K562 (cell line): Measurements from ENCODE around the gene ACAA2. TPM values are rescaled to one million over a fixed set of nuclear protein-coding genes. Genes with fewer than 3 reads are reported as not detected.

Experiments used
- ATAC-seq: fragments of 200-7000 bp; cut with Tn5 transposase; 3 replicates; pipeline ENCODE4 v1.9.1; 2020; ENCODE audit warnings: moderate library complexity
- BruUV-seq: library from RNA; stranded (reverse); fragments of 400-500 nt; replicated peaks from 2 replicates; lab custom pipeline; 2021; lab: Mats Ljungman, UMichigan
- CTCF ChIA-PET: fragments of 300-600 bp; formaldehyde crosslinking; extraction: SDS; loops from one replicate; lab custom pipeline; 2021; ENCODE audit warnings: low intra/inter-chr PET ratio; lab: Yijun Ruan, JAX
- POLR2A ChIA-PET: fragments of 300-600, 350-650 bp; sonication (Branson Sonifier 250); formaldehyde crosslinking; extraction: SDS; loops from one replicate; lab custom pipeline; 2021; ENCODE audit warnings: antibody characterized with exemption, inconsistent platforms; lab: Yijun Ruan, JAX
- DNase-seq, 4 experiments: peaks; one replicate each; pipeline versions ENCODE4 v3.0.0 to v3.0.0-alpha.2; 2011 to 2018; ENCODE audit warnings: low spot score in 3 of 4, mixed read lengths in 3 of 4; ENCODE audit errors: extremely low read depth in 1 of 4
- FAIRE-seq: peaks from 2 replicates; lab custom pipeline; 2011; peaks lifted over from hg19 to GRCh38; lab: Jason Lieb, UNC
- H2AFZ ChIP-seq: 2 replicates; pipeline ENCODE4 v1.6.0; 2011; ENCODE audit warnings: low read depth, low read length, control low read depth, inconsistent platforms
- H3K27ac ChIP-seq: fragments of 200-600 bp; 3 replicates; pipeline ENCODE4 v1.8.0; 2011; ENCODE audit warnings: low read depth, mild to moderate bottlenecking, control low read depth, inconsistent platforms, low read length, moderate library complexity, mixed read lengths; ENCODE audit errors: extremely low read depth
- H3K27me3 ChIP-seq, 2 experiments: fragments of 300-600 bp in 1 of 2; 2 replicates in 1 of 2; 3 replicates in 1 of 2; pipeline versions ENCODE4 v1.6.0 to v1.8.0; 2011; ENCODE audit warnings: inconsistent platforms in 2 of 2, low read length in 2 of 2, mild to moderate bottlenecking in 1 of 2, mixed read lengths in 1 of 2, moderate library complexity in 1 of 2; ENCODE audit not compliant: control insufficient read depth in 2 of 2, insufficient read depth in 2 of 2
- H3K36me3 ChIP-seq: fragments of 300-600 bp; 3 replicates; pipeline ENCODE4 v1.8.0; 2011; ENCODE audit warnings: mild to moderate bottlenecking, low read length, inconsistent platforms; ENCODE audit not compliant: control insufficient read depth, insufficient read depth
- H3K4me1 ChIP-seq, 2 experiments: fragments of 200-600 bp in 1 of 2; replicated peaks in 1 of 2; 2 replicates in 1 of 2; 3 replicates in 1 of 2; pipeline versions ENCODE4 v1.5.1 to v1.8.0; 2011; ENCODE audit warnings: inconsistent platforms in 2 of 2, low read length in 2 of 2, mild to moderate bottlenecking in 1 of 2, mixed read lengths in 1 of 2, moderate library complexity in 1 of 2; ENCODE audit not compliant: control insufficient read depth in 2 of 2, insufficient read depth in 2 of 2
- H3K4me2 ChIP-seq: 2 replicates; pipeline ENCODE4 v1.6.1; 2011; ENCODE audit warnings: low read length, control low read depth, inconsistent platforms, mixed read lengths; ENCODE audit not compliant: insufficient read depth
- H3K4me3 ChIP-seq: fragments of 200-600 bp; sonication (generic), shearing (Covaris generic); 2 replicates; pipeline ENCODE4 v1.5.1; 2016; ENCODE audit warnings: control low read depth, inconsistent platforms
- H3K79me2 ChIP-seq: fragments of 200-600 bp; 3 replicates; pipeline ENCODE4 v1.8.0; 2011; ENCODE audit warnings: low read length, inconsistent platforms; ENCODE audit not compliant: control insufficient read depth, insufficient read depth
- H3K9ac ChIP-seq, 2 experiments: 2 replicates each; pipeline versions ENCODE4 v1.6.0 to v1.6.1; 2011; ENCODE audit warnings: low read depth in 2 of 2, low read length in 2 of 2, control low read depth in 1 of 2, inconsistent platforms in 1 of 2, mild to moderate bottlenecking in 1 of 2, mixed read lengths in 1 of 2; ENCODE audit not compliant: insufficient read depth in 1 of 2
- H3K9me1 ChIP-seq: one replicate; pipeline ENCODE4 v1.6.0; 2011; ENCODE audit warnings: inconsistent platforms, mild to moderate bottlenecking, low read length, moderate library complexity; ENCODE audit not compliant: control insufficient read depth, insufficient read depth
- H3K9me3 ChIP-seq: replicated peaks from 2 replicates; pipeline ENCODE4 v1.5.1; 2011; ENCODE audit warnings: low read depth, low read length, inconsistent platforms; ENCODE audit not compliant: control insufficient read depth, insufficient read depth
- H4K20me1 ChIP-seq: replicated peaks from 2 replicates; pipeline ENCODE4 v1.6.1; 2011; ENCODE audit warnings: low read length, inconsistent platforms, mixed read lengths; ENCODE audit not compliant: control insufficient read depth, insufficient read depth
- ATF4 ChIP-seq: fragments of 450-650 bp; formaldehyde crosslinking; IDR thresholded peaks from 2 replicates; pipeline ENCODE4 v1.4.0; 2022; ENCODE audit warnings: mild to moderate bottlenecking, moderate library complexity
- CCAR2 ChIP-seq: fragments of 200-400 bp; formaldehyde crosslinking; IDR thresholded peaks from 2 replicates; pipeline ENCODE4 v1.6.1; 2017; ENCODE audit warnings: mild to moderate bottlenecking, low read depth, low read length
- CREB3L1 ChIP-seq: fragments of 450-650 bp; IDR thresholded peaks from 2 replicates; pipeline ENCODE4 v1.6.1; 2014; ENCODE audit warnings: low read depth, mild to moderate bottlenecking, moderate library complexity, borderline replicate concordance
- SMAD4 ChIP-seq: fragments of 250-450 bp; sonication (Bioruptor Pico); conservative IDR thresholded peaks from 2 replicates; pipeline ENCODE4 v1.8.0; 2021; ENCODE audit warnings: inconsistent platforms, mild to moderate bottlenecking, moderate library complexity
- SRSF1 ChIP-seq: fragments of 200-400 bp; formaldehyde crosslinking; IDR thresholded peaks from 2 replicates; pipeline ENCODE4 v1.6.1; 2017; ENCODE audit warnings: mild to moderate bottlenecking, low read depth, low read length, moderate library complexity
- ZNF134 ChIP-seq: fragments of 250-450 bp; sonication (Bioruptor Pico); conservative IDR thresholded peaks from 2 replicates; pipeline ENCODE4 v1.4.0; 2020
- WGBS: fragments of 100-300 bp; shearing (Covaris generic); methylation state at CpG from one replicate; pipeline ENCODE4 v1.1.6; 2016; ENCODE audit warnings: low coverage, mixed read lengths; ENCODE audit not compliant: insufficient coverage; ENCODE audit errors: missing lambda C conversion rate; 5-methylcytosine and 5-hydroxymethylcytosine counted together
- in situ Hi-C: fragments of 300-500 bp; cut with MboI; formaldehyde crosslinking; loops from 4 replicates; pipeline ENCODE4 v1.15.0; 2018; ENCODE audit warnings: inconsistent platforms, mixed read lengths
- intact Hi-C: fragments of 100-400 bp; cut with micrococcal nuclease; formaldehyde crosslinking; loops from 2 replicates; pipeline ENCODE4 v1.14.2; 2022
- polyA plus RNA-seq, 8 experiments: library from polyadenylated mRNA; depleted of rRNA in 4 of 8; stranded (reverse) in 5 of 8; unstranded in 3 of 8; fragments of >200 nt; fragmentation: Nextera tagmentation in 2 of 8; fragmentation: Illumina TruSeq in 1 of 8; extraction: Ambion mirVana in 2 of 8; extraction: Trizol in 1 of 8; gene quantifications; 2 replicates each; pipeline versions ENCODE4 v1.2.1 to v1.2.3, GENCODE V29; 2011 to 2014; ENCODE audit warnings: inconsistent platforms in 1 of 8, missing spikeins in 1 of 8
- total RNA-seq, 7 experiments: library from RNA; depleted of rRNA in 6 of 7; stranded (reverse); fragments of >200 nt in 6 of 7; fragmentation: Illumina TruSeq in 2 of 7; extraction: Trizol in 2 of 7; gene quantifications; 2 replicates each; pipeline versions ENCODE4 v1.2.1 to v1.2.3, GENCODE V29; 2011 to 2021; ENCODE audit warnings: low replicate concordance in 1 of 7

ACAA2 gene
- total and polyA plus RNA-seq, 9 of the 15 experiments (the other 6 are each of a cell fraction or from before 2014, with no cell fraction given): 13.2 to 31.5 (median 21.7) TPM

- in situ Hi-C loops: no loop called here
- WGBS: 21% methylated on average over 6 of the region's 10 CpGs
- Histone ChIP-seq H3K27me3 (no peaks in the 10 kb centered on the region), H3K36me3 (no peaks in the 10 kb centered on the region), H3K27ac (no peak overlapping the region), H3K4me2 (no peak overlapping the region), H3K4me3 (no peak overlapping the region), H3K79me2 (no peaks in the 10 kb centered on the region), H2AFZ (no peak overlapping the region), H3K9me1 (peaks cover 2% of the 10 kb centered on the region), H3K9me3 (no peaks in the 10 kb centered on the region), H3K9ac (no peak overlapping the region), H4K20me1 (no peaks in the 10 kb centered on the region), H3K4me1 (peaks cover 0 to 12% of the 10 kb centered on the region in 2 experiments; a peak in 3 of 5 replicates)
- FAIRE-seq (no peak), DNase-seq (no peak), ATAC-seq (no peak)
- TF ChIP-seq CCAR2 (no peak), SMAD4 (CRISPR knock-in tag) (no peak)
- intact Hi-C loops: loop anchor here (10.0 kb wide), 2 partner anchors 93 to 207 kb away; no protein-coding TSS in a partner anchor
- ChIA-PET POLR2A (no interaction called here), CTCF (no interaction called here)
- BruUV-seq: no TSS peak
Measured at GRCh38 chr18:49761771-49762170, 51.6 kb downstream of the ACAA2 start.

- no peaks in the 10 kb centered on the region for H3K27me3 ChIP-seq
- no peaks in the 10 kb centered on the region for H3K9me3 ChIP-seq
- no peaks in the 10 kb centered on the region for H4K20me1 ChIP-seq
- no peak for FAIRE-seq
- intact Hi-C loops (no loop called here), in situ Hi-C loops (no loop called here)
- H3K9ac ChIP-seq: no peak overlapping the region
- H3K36me3 ChIP-seq: no peaks in the 10 kb centered on the region
- H3K4me1 ChIP-seq: peaks cover 0 to 12% of the 10 kb centered on the region in 2 experiments; a peak in 3 of 5 replicates
- POLR2A ChIA-PET: no interaction called here
- no TSS peak for BruUV-seq
- H2AFZ ChIP-seq: no peak overlapping the region
- H3K79me2 ChIP-seq: no peaks in the 10 kb centered on the region
- peaks cover 2% of the 10 kb centered on the region for H3K9me1 ChIP-seq
- DNase-seq: no peak
- CTCF ChIA-PET: no interaction called here
- peak; percentile 43; the same call in 2 of the 3 replicates for ATAC-seq
- no peak overlapping the region for H3K4me2 ChIP-seq
- H3K27ac ChIP-seq: no peak overlapping the region; the same call in 2 of the 3 replicates
- no peak overlapping the region for H3K4me3 ChIP-seq
- TF ChIP-seq CREB3L1 (no peak), ATF4 (no peak), ZNF134 (CRISPR knock-in tag) (no peak), SRSF1 (no peak)
- WGBS: 52% methylated on average over 4 of the region's 5 CpGs
Measured at GRCh38 chr18:49758263-49758610, 55.1 kb downstream of the ACAA2 start.
